ENCODE data around the gene ENOX2.
"Not testable (repeated sequence)": the region's sequence is repeated elsewhere in the genome, so short reads cannot be mapped to it uniquely, and the experiment has no call there.

ENOX2 gene

GRCh38 chrX:130741584-130741983 lies 161.4 kb downstream of the ENOX2 start:
- no peak for FAIRE-seq

GRCh38 chrX:130741151-130741550 lies 161.9 kb downstream of the ENOX2 start:
- FAIRE-seq = no peak

- FAIRE-seq = no peak
Measured at GRCh38 chrX:130738638-130739195, 164.3 kb downstream of the ENOX2 start.

GRCh38 chrX:130734713-130735112 lies 168.3 kb downstream of the ENOX2 start:
- no peak for FAIRE-seq

GRCh38 chrX:130728208-130728607 lies 174.8 kb downstream of the ENOX2 start:
- no peak for FAIRE-seq

GRCh38 chrX:130726661-130727060 lies 176.3 kb downstream of the ENOX2 start:
- no peak for FAIRE-seq

- no peak for FAIRE-seq
Measured at GRCh38 chrX:130725519-130725918, 177.5 kb downstream of the ENOX2 start.

- no peak for FAIRE-seq
Measured at GRCh38 chrX:130719413-130719812, 183.6 kb downstream of the ENOX2 start.

- no peak for FAIRE-seq
Measured at GRCh38 chrX:130718137-130718536, 184.9 kb downstream of the ENOX2 start.

GRCh38 chrX:130716781-130717413 lies 186.1 kb downstream of the ENOX2 start:
- FAIRE-seq = no peak

GRCh38 chrX:130716346-130716745 lies 186.7 kb downstream of the ENOX2 start:
- no peak for FAIRE-seq

GRCh38 chrX:130715299-130715698 lies 187.7 kb downstream of the ENOX2 start:
- no peak for FAIRE-seq

GRCh38 chrX:130714665-130715064 lies 188.3 kb downstream of the ENOX2 start:
- FAIRE-seq = no peak

- no peak for FAIRE-seq
Measured at GRCh38 chrX:130714135-130714534, 188.9 kb downstream of the ENOX2 start.

- not testable (repeated sequence) for FAIRE-seq
Measured at GRCh38 chrX:130709178-130709577, 193.8 kb downstream of the ENOX2 start.

- FAIRE-seq = no peak
Measured at GRCh38 chrX:130705591-130705990, 197.4 kb downstream of the ENOX2 start.

GRCh38 chrX:130704053-130705038 lies 198.7 kb downstream of the ENOX2 start:
- no peak for FAIRE-seq

GRCh38 chrX:130702867-130703707 lies 199.9 kb downstream of the ENOX2 start:
- FAIRE-seq = no peak

GRCh38 chrX:130700629-130701028 lies 202.4 kb downstream of the ENOX2 start:
- FAIRE-seq = no peak

GRCh38 chrX:130699618-130700017 lies 203.4 kb downstream of the ENOX2 start:
- no peak for FAIRE-seq

GRCh38 chrX:130696542-130696941 lies 206.5 kb downstream of the ENOX2 start:
- FAIRE-seq = no peak

- FAIRE-seq = no peak
Measured at GRCh38 chrX:130695931-130696330, 207.1 kb downstream of the ENOX2 start.

- no peak for FAIRE-seq
Measured at GRCh38 chrX:130694983-130695382, 208.0 kb downstream of the ENOX2 start.

All from A204.1 (cell line).